ENCODE measurements around the gene DNAH3.
A peak's percentile ranks its signal among the peaks of the same experiment; 100 is the strongest.

The DNAH3 gene

GRCh38 chr16:20894388-20894787 lies 256.3 kb downstream of the DNAH3 start:
- TF ChIP-seq MAX (IDR thresholded peaks at IDR 0.05; ENCODE audit: low read depth, low read length) (no peak), CTCF (IDR thresholded peaks at IDR 0.05; ENCODE audit: low read depth, low read length) (no peak), MYC (IDR thresholded peaks at IDR 0.05; ENCODE audit: low read depth, low read length) (no peak), POLR2A (IDR thresholded peaks at IDR 0.05; ENCODE audit: extremely low read depth, insufficient read length) (no peak)
- no peak for DNase-seq (ENCODE audit: low read depth)

GRCh38 chr16:20889625-20890275 lies 260.9 kb downstream of the DNAH3 start:
- no peak for DNase-seq (ENCODE audit: low read depth)
- TF ChIP-seq MAX (IDR thresholded peaks at IDR 0.05; ENCODE audit: low read depth, low read length) = no peak
- no peak for TF ChIP-seq MYC (IDR thresholded peaks at IDR 0.05; ENCODE audit: low read depth, low read length)
- TF ChIP-seq POLR2A (IDR thresholded peaks at IDR 0.05; ENCODE audit: extremely low read depth, insufficient read length) = no peak
- TF ChIP-seq CTCF (IDR thresholded peaks at IDR 0.05; ENCODE audit: low read depth, low read length) = no peak
- no peak overlapping the region for H3K4me3 ChIP-seq (ENCODE audit: low read depth, low read length)

More at GRCh38 chr16:20894388-20894787, 256.3 kb downstream of the DNAH3 start:
- no peak overlapping the region for H3K4me3 ChIP-seq (ENCODE audit: low read depth, low read length)

- TF ChIP-seq MAX (IDR thresholded peaks at IDR 0.05; ENCODE audit: low read depth, low read length) (no peak), MYC (IDR thresholded peaks at IDR 0.05; ENCODE audit: low read depth, low read length) (no peak), POLR2A (IDR thresholded peaks at IDR 0.05; ENCODE audit: extremely low read depth, insufficient read length) (no peak), CTCF (IDR thresholded peaks at IDR 0.05; ENCODE audit: low read depth, low read length) (no peak)
- DNase-seq (ENCODE audit: low read depth) = no peak
These were observed 263.4 kb downstream of the DNAH3 start for GRCh38 chr16:20887207-20887606.

GRCh38 chr16:20886320-20886719 lies 264.3 kb downstream of the DNAH3 start:
- no peak overlapping the region for H3K4me3 ChIP-seq (ENCODE audit: low read depth, low read length)
- TF ChIP-seq MAX (IDR thresholded peaks at IDR 0.05; ENCODE audit: low read depth, low read length) (no peak), POLR2A (IDR thresholded peaks at IDR 0.05; ENCODE audit: extremely low read depth, insufficient read length) (no peak), MYC (IDR thresholded peaks at IDR 0.05; ENCODE audit: low read depth, low read length) (no peak), CTCF (IDR thresholded peaks at IDR 0.05; ENCODE audit: low read depth, low read length) (no peak)
- no peak for DNase-seq (ENCODE audit: low read depth)

More at GRCh38 chr16:20887207-20887606, 263.4 kb downstream of the DNAH3 start:
- no peak overlapping the region for H3K4me3 ChIP-seq (ENCODE audit: low read depth, low read length)

GRCh38 chr16:20884240-20884556 lies 266.4 kb downstream of the DNAH3 start:
- H3K4me3 ChIP-seq (ENCODE audit: low read depth, low read length) = no peak overlapping the region
- DNase-seq (ENCODE audit: low read depth) = peak; percentile 48
- TF ChIP-seq POLR2A (IDR thresholded peaks at IDR 0.05; ENCODE audit: extremely low read depth, insufficient read length) = no peak
- no peak for TF ChIP-seq CTCF (IDR thresholded peaks at IDR 0.05; ENCODE audit: low read depth, low read length)
- TF ChIP-seq MAX (IDR thresholded peaks at IDR 0.05; ENCODE audit: low read depth, low read length) = no peak
- no peak for TF ChIP-seq MYC (IDR thresholded peaks at IDR 0.05; ENCODE audit: low read depth, low read length)

Measured in NB4 (cell line).